GM12873 (cell line): ENCODE results near the gene ELOVL6.

Source experiments
- CTCF ChIP-seq: IDR thresholded peaks from 2 replicates; pipeline ENCODE4 v1.5.1; 2012; ENCODE audit warnings: low read depth, mild to moderate bottlenecking, moderate library complexity, low read length, control low read depth; ENCODE audit not compliant: insufficient read depth; ENCODE audit errors: missing control alignments

Gene ELOVL6

GRCh38 chr4:110224812-110225211 is 26.4 kb upstream of the ELOVL6 start:
- no peak for TF ChIP-seq CTCF

- TF ChIP-seq CTCF: no peak
Observed at GRCh38 chr4:110224142-110224541, 25.7 kb upstream of the ELOVL6 start.

DNA sequence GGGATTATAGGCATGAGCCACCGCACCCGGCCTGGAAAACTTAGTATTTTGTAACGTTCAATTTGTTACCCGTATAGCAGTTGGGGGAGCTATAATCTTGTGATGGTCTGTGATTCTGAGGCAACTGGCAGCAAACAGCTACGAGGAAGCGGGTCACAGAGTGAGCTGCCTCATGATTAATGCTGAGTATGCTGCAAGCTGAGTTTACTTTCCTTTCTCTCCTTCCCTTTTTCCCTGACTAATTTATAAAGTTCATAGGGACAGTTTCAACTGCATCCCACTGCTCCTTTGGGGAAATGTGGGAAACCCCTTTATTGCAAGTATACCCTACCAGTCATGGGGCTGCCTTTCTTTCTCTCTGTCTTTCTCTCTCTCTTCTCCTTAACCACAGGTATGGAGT is 17.7 kb upstream of the ELOVL6 start:
- TF ChIP-seq CTCF: no peak

DNA sequence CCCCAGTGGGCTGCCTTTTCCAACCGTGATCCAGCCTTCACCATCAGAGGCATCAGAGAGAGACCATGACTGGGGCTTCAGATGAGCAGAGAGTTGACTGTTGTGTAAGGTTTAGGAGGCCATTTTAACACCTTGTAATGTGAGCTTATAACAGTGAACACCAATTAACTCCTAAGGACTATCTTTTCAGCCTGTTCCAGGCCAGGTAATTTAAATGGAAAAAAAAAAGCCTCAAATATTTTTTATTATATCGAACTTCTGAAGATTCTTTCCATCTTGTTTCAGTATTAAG is 13.3 kb upstream of the ELOVL6 start:
- no peak for TF ChIP-seq CTCF

GRCh38 chr4:110211007-110211769 is 12.8 kb upstream of the ELOVL6 start:
- peak; percentile 76 for TF ChIP-seq CTCF

GRCh38 chr4:110208419-110208818 is 10.0 kb upstream of the ELOVL6 start:
- no peak for TF ChIP-seq CTCF

- TF ChIP-seq CTCF: no peak
Observed at GRCh38 chr4:110207233-110207632, 8.8 kb upstream of the ELOVL6 start.
